Stimulated activated CD4-positive, alpha-beta T cell treated with anti-CD3 and anti-CD28 coated beads, Interleukin-1b, Interleukin-23, amount 100 ng/mL, for 4 hours (primary cell): Measurements from ENCODE around the gene RBPJ.
"Not testable (repeated sequence)": the region's sequence is repeated elsewhere in the genome, so short reads cannot be mapped to it uniquely, and the experiment has no call there.

ENCODE experiments used
- DNase-seq, 2 donors: peaks; one replicate each; pipeline ENCODE4 v3.0.0-alpha.2; 2020; ENCODE audit warnings: low read depth in 2 of 2

Gene RBPJ

DNA sequence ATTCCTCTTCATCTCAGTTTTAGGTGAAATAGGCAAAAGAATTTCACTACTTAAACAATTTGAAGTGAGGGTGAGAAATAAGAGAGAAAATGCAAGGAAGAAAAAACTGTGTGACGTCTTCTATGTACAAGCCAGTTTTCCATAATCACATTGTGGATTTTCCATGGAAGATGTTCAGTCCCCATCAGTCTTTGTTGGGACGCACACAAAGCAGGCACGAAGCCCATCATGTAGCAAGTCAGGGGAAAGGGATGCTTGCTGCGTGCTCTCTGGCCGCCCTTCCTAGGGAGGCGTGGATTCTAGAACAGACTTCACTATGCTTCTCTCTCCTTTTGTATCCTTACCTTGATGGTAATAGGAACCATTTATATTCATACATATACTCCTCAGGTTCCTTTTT is 54.7 kb downstream of the RBPJ start:
- DNase-seq = no peak

DNA sequence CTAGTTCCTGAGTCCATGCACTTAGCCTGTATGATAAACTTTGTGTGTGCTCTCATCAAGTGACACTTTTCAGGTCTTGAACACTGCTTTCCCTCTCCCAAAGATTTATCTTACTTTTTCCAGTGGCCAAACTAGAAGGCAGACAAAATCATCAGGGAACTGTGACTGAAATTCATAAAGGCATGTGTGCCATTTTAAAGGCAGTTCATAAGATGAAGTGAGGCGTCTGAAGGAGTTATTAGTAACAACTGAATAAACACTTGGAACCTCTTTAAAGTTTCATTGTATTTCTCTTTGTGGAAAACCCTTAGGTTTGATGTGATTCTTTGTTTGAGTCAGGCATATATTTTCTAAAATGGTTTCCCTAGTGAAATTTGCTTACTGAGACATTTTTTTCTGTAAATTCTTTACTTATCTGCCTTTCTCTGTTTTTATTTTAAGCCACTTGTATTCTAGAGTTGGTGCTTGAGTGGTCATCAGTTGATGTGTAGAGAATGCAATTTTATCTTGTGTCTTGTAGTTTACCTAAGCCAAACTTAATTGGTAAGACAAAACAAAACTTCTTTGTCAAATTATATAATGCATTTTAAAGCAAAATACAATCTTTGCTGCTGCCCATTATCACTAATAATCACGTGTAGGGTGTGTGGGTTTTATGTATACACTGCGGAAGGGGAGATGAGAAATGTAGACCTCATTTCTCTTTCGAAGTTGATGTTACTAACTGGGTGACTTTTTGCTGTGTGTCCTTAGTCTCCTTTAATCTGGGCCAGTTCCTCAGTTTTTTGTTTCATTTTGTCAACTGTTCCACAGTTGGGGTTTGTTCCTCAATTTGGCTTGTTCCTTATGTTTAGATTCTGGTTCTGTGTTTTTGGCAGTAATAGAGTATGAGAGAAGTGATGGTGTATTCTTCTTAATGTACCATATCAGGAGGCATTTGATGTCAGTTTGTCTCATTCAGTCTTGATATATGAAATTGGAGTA is 56.8 kb downstream of the RBPJ start:
- no peak for DNase-seq

DNA sequence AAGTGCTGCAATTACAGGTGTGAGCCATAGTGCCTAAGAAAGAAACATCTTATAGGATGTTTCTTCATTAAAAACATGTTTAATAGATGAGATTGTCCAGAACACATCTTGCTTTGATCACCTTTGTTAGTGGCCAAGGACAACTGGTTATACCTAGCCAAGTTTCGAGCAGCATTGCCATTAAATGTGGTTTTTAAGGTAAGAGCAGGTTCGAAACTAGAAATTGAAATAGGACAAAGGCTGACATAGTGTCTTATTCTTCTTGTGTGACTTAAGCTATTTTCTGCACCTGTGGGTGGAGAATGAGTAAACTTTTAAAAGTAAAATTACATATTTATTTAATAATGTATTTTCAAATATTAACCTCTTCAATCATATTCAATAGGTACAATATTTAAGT is 59.0 kb downstream of the RBPJ start:
- DNase-seq = no peak

DNA sequence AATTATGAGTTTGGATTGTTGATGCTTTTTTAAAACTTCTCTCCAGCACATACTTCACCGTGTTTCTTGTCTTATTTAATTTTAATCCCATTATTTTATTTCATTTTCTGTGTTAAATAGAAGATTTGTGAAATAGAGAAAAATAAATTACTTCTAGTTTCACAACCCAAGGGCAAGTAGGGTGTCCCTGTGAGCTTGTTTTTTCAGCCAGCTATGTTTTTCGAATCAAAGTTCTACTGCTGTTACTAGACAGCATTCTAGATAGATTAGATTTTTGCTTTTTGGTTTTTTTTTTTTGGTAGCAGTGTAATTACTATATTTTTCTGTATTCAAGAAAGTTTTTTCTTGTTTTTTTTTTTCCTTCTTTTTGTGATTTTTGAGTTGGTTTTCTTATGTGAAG is 59.9 kb downstream of the RBPJ start:
- no peak for DNase-seq

DNA sequence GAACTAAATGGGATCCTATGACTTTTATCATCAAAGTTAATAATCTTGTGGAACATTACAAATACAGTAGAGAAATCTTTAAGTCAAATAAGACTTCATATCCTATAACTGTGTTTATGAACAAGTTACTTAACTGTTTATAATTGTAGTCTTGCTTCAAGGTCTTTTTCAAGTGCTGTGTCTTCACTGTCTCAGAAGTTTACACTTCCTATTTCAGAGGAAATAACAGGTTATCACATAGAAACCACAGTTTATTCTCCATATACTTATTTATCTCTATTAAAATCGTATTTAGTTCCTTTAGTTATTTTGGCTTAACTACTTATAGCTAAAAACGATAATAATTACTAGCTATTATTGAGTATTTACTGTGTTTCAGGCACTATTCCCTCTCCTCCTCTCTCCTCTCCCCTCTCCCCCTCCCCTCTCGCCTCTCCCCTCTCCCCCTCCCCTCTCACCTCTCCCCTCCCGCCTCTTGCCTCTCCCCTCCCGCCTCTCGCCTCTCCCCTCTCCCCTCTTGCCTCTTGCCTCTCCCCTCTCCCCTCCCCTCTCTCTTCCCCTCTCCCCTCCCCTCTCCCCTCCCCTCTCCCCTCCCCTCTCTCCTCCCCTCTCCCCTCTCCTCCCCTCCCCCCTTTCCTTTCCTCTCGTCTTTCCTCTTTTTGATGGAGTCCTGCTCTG is 63.7 kb downstream of the RBPJ start:
- DNase-seq = no peak

DNA sequence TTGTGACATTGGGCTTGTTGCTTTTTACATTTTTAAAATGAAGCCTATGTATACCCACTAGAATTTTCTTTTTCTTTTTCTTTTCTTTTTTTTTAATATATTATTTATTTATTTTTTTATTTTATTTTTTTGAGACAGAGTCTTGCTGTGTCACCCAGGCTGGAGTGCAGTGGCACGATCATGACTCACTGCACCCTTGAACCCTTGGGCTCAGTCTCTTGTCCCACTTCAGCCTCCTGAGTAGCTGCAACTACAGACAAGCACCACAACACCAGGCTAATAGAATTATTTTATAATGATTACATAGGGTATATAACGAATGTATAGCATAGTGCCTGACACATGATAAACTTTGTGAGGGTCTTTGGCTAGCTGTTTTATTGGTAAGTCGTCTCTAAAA is 64.9 kb downstream of the RBPJ start:
- no peak for DNase-seq

DNA sequence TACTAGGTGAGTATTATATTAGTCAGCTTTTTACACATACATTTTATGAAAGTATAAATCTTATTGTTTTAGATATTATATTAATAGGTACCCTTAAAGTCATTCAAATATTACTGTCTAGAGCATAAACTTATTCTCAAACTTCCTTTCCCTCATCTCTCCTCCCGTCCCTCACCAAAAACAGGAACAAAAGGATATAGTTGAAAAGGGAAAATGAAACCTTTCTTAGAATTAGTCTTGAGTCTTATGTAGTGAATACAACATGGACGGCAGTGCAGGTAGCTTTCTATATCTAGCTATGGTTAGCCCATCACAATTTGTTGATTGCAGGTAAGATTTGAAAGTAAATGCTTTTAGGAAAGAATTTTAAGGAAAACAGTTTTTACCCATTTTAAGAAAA is 65.6 kb downstream of the RBPJ start:
- DNase-seq = no peak

DNA sequence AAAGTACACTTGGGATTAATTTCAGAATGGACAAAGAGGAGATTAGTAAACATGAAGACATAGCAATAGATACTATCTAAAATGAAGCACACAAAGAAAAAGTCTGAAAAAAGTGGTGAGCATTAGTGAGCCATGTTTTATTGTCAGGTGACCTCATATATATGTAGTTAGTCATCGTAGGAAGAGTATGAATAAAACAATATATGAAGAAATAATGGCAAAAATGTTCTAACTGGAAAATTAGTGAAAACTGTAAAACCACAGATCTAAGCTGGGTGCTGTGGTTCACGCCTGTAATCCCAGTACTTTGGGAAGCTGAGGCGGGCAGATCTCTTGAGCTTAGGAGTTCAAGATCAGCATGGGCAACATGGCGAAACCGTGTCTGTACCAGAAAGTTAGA is 67.9 kb downstream of the RBPJ start:
- no peak for DNase-seq

DNA sequence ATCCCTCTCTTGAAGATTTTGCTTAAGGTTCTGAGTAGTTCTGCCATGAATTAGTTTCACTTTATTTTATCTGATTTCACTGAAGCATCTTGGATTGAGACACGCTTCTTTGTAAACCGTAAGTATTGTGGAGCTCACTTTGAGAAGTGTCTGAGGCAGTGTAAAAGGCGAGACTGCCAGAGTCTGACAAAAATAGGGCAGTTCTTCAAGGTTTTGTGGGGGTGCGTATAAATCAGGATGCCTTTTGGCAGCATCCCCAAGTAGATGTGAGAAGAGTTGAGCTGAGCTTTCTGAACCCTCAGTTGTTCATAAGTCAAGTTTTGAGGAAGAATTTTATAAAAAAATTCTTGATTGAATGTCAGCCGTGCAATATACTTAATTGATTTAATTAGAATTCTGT is 76.3 kb downstream of the RBPJ start:
- no peak for DNase-seq

DNA sequence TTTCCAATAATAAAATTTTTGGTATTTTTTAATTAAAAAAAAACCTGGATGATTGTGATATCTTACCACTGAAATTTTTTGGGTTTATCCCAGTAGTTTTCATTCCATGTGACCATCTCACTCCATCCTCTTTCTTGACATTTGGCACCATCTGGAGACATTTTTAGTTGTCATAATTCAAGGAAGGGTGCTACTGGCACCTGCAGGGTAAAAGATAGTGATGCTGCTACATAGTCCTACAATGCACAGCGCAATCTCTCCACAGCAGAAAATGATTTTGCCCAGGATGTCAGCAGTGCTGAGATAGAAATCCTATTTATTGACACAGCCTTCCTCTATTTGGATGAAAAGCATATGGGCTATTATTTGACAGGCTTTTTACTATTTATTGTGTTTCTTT is 79.3 kb downstream of the RBPJ start:
- no peak for DNase-seq

DNA sequence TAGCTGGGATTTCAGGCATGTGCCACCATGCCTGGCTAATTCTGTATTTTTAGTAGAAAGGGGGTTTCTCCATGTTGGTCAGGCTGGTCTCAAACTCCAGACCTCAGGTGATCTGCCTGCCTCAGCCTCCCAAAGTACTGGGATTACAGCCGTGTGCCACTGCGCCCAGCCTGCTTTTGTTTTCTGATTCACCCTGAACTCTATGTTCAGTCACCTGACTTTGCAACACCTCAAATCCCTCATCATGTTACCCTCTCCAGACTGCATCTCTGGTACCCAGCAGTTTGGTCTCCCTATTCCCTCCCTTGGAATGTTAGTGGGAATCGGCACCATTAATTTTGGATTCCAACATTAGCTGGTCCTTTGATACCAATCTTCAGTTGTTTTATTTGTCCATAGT is 81.2 kb downstream of the RBPJ start:
- not testable (repeated sequence) for DNase-seq

DNA sequence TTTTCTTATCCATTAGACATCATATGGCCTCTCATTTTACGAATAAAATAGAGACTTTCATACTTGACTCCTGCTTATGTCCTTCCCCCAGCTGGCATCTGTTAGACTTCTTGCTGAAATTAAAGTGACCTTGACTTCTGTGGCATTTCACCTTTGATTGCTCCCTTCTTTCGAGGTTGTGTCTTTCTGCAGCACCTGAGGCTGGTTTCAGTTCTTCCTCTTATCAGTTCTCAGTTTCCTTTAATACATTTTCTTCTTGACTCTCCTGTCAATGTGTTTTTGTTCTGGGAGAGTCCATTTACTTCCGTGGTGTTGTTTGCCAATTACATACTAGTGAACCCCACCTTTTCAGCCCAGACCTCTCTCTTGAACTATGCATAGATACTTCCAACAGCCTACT is 81.6 kb downstream of the RBPJ start:
- no peak for DNase-seq

DNA sequence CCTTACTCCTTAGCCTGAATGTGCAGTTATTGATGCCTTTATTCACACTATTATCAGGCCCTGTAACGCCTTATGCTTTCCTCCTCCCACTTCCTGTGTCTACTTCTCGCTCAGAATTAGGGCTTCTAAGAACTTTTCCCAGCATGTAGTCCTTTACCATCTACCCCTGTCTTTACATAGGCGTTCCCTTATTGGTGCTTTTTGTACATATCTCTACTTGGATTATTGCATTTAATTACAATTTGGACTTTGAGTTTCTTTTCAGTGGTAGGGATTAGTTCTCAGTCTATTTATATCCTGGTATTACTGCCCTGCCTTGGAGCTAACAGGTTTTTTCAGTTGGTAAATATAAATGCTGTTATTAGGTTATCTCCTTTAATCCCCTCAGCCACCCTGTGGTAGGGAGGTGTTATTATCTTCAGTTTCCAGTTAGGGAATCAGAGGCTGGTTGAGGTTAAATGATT is 84.0 kb downstream of the RBPJ start:
- DNase-seq = no peak

DNA sequence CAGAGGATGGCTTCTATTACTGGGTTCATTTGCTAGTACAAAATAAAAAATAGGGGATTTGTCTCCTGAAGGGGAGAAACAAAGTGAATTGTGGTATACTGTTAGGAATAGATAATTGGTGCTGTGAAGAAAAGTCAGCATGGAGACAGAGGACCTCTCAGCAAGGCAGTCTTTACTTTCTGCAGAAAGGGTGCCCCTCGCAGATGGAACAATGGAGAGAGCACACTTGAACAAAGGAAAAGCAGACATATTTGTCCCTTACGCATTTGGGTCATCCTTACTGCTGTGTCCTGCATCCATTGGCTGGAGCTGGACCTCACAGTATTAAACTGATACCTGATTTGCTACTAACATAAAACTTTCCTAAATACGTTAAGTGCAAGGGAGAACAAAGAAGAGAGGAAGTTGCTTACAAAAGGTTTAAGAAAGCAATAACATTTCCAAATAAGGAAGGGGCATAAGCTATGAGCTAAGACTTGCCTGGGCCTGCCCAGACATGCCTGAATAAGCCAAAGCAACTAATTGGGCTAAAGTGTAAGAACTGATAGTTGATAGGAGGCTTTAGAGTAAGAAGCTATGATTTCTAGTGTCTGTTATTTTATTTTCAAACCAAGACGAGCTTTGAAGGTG is 85.6 kb downstream of the RBPJ start:
- DNase-seq = no peak

DNA sequence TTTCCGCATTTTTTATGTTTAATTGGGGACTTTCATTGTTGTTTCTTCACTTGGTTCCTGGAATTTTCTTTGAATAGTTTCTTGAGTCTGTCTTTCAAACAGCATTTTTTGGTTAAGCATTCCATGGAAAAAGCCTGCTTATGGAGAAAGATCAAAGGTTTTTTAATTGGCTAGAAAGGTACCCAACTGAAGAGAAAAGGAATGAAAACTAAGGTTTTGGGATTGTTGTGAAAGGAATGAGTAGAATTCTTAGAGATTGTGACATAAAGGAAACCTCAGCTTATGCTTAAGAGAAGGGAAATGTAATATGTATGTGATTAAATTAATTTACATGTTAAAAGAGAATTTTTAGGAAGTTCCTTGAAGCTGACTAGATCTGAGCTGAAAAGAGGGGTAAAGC is 86.7 kb downstream of the RBPJ start:
- no peak for DNase-seq

DNA sequence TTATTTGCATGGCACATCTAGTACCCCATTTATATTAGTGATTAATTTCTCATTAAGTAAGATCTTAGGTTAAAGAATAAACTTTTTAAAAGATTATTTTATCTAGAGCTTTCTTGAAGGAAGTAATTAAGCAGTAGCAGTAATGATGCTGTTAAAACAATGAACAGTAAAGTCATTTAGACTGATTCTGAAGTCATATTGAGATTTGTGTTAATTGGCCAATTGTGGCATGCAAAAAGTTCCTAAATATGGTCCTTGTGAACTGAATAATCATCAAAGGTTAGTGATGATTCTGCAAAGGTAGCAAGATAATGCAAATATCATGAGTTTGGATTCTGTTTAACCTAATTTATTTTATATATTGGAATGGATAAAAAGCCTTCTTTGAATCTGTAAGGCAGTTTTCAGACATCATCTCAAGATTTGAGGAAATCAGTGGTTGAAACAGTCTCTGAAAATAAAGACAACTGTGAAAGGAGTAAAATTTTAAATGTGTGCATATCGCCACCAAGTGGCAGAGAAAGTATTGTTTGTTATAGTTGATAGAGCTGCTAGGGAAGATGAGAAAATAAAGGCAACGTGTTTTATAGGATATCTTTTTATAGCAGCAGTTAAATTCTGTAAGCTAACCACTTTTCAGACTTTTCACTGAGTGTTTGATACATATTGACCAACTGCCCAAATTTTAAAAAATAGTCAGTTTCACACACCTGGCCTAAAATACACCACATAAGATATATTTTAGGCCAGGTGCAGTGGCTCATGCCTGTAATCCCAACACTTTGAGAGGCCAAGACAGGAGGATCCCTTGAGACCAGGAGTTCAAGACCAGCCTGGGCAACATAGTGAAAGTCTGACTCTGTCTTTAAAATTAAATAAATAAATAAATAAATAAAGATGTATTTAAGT is 89.8 kb downstream of the RBPJ start:
- peak in 1 of 2 donors; percentile 23 for DNase-seq

DNA sequence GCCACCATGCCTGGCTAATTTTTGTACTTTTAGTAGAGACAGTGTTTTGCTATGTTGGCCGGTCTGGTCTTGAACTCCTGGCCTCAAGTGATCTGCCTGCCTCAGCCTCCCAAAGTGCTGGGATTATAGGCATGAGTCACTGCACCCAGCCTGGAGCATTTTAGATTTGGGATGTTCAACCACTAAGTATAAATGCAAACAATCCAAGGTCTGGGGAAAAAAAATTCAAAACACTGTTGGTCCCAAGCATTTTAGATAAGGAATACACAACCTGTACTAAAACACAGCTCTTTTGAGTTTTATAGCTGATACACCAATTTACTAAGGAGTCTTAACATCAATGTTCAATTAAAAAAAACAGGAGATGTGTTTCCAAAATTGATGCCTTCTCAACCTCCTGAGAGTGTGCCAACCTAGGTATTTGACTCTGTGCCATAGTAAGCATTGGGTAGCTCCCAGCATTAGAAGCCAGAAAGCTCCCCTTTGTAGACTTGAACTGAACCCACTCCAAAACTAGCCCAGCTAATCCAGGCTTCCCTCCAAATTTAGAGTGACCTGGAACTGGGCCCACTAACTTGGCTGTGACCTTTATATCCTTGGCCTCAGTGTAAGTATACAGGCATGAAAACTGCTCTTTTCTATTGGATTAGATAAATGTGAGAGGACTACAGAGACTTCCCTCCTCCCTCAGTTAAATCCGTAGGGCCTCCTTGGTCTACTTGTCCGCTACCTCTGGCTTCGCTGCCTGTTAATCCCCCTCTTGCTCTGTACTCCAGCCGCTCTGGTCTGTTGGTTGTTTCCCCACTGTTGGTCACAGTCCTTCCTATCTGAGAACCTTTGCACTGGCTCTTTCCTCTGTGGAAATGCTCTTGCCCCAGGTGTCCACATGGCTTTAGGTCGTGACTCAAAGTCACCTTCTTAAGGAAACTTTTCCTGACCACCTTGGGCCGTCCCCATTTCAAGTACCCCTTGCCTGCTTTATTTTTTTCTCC is 91.9 kb downstream of the RBPJ start:
- no peak for DNase-seq

DNA sequence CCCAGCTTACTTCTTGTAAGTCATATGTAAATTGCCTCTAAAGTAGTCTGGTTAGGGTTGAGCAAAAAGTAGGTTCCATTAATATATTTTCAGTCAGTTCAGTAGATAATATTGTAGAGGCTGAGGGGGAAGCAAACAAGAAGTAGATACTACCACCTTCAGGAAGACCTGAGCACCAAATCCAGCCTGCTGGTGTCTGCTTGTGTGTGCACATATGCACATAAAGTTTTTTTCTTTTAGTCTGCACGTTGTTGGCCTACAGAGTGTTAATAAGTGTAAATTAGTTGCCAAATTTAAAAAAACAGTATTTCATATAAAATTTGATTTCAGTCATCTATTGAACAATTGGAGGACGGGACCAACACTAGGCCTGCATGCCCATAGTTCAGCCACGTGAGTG is 92.8 kb downstream of the RBPJ start:
- DNase-seq = no peak

DNA sequence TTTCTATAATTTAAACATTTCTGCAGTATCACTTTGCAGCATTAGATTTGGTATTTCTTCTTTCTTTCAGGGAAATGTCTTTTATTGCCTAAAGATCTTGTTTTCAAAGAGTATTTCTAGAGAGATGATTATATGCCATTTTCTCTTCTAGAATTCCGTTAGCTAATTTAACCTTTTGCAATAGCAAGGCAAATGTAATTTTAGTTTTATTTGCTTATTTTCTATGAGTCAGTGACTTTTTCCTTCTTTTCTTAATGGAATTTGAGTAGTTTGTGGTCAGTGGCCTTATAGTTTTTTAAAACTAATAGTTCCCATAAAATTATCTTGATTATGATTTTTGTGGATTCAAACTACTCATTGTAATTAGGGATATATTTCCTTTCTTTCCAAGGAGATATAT is 97.3 kb downstream of the RBPJ start:
- no peak for DNase-seq

DNA sequence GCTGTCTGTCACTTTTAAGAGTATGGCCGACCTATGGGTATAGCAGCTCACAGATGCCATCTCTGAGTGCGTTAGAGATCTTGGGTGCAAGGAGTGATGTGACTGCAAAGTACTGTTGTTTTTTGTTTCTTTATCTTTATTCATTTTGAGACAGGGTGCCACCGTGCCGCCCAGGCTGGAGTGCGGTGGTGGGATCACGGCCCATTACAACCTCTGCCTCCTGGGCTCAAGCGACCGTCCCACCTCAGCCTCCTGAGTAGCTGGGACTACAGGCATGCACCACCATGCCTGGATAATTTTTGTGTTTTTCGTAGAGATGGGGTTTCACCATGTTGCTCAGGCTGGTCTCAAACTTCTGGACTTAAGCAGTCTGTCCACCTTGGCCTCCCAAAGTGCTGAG is 98.0 kb downstream of the RBPJ start:
- DNase-seq = no peak
